ENCODE measurements around the gene AHCYL2.

Gene AHCYL2

GRCh38 chr7:129271500-129272355, 46.9 kb downstream of the AHCYL2 start:
- no peaks in the 10 kb centered on the region for H3K79me2 ChIP-seq (ENCODE audit: control insufficient read depth, low read length)
- TF ChIP-seq CTCF (IDR thresholded peaks at IDR 0.05; ENCODE audit: low read depth, low read length, poor library complexity, severe bottlenecking) (peak; percentile 94), EZH2phosphoT487 (IDR thresholded peaks at IDR 0.05; ENCODE audit: borderline replicate concordance, low read length) (no peak)
- peaks cover 10% of the 10 kb centered on the region; the same call in 1 of the 2 replicates for H3K9me3 ChIP-seq (ENCODE audit: control insufficient read depth, insufficient read depth, low read length)
- H3K36me3 ChIP-seq (ENCODE audit: control insufficient read depth, low read length): peaks cover 7% of the 10 kb centered on the region; the same call in 1 of the 2 replicates
- H3K9me2 ChIP-seq (replicated peaks; ENCODE audit: control insufficient read depth, low read length): no peaks in the 10 kb centered on the region
- peak overlapping the region; percentile 26; the same call in 1 of the 2 replicates for H3K4me3 ChIP-seq (ENCODE audit: low read length)
- H3K4me1 ChIP-seq (ENCODE audit: control insufficient read depth, low read length): peaks cover 10% of the 10 kb centered on the region
- peaks cover 2% of the 10 kb centered on the region; the same call in 1 of the 2 replicates for H3F3A ChIP-seq (ENCODE audit: control insufficient read depth, insufficient read depth)
- H3K4me2 ChIP-seq (ENCODE audit: low read length): peak overlapping the region; percentile 49
- no peak overlapping the region for H3K27ac ChIP-seq (ENCODE audit: low read depth, low read length)
- H4K20me1 ChIP-seq (ENCODE audit: control insufficient read depth, insufficient read depth, low read depth, low read length): no peaks in the 10 kb centered on the region
- H3K27me3 ChIP-seq (ENCODE audit: control insufficient read depth, low read length): no peaks in the 10 kb centered on the region

GRCh38 chr7:129273936-129274335, 49.1 kb downstream of the AHCYL2 start:
- H3K9me3 ChIP-seq (ENCODE audit: control insufficient read depth, insufficient read depth, low read length): peaks cover 10% of the 10 kb centered on the region; the same call in 1 of the 2 replicates
- no peaks in the 10 kb centered on the region for H3K79me2 ChIP-seq (ENCODE audit: control insufficient read depth, low read length)
- no peak for TF ChIP-seq EZH2phosphoT487 (IDR thresholded peaks at IDR 0.05; ENCODE audit: borderline replicate concordance, low read length)
- TF ChIP-seq CTCF (IDR thresholded peaks at IDR 0.05; ENCODE audit: low read depth, low read length, poor library complexity, severe bottlenecking): no peak
- no peak overlapping the region for H3K27ac ChIP-seq (ENCODE audit: low read depth, low read length)
- no peak overlapping the region for H3K4me3 ChIP-seq (ENCODE audit: low read length)
- peaks cover 9% of the 10 kb centered on the region; the same call in 1 of the 2 replicates for H3F3A ChIP-seq (ENCODE audit: control insufficient read depth, insufficient read depth)
- H3K4me2 ChIP-seq (ENCODE audit: low read length): no peak overlapping the region
- H3K27me3 ChIP-seq (ENCODE audit: control insufficient read depth, low read length): no peaks in the 10 kb centered on the region
- peaks cover 10% of the 10 kb centered on the region for H3K4me1 ChIP-seq (ENCODE audit: control insufficient read depth, low read length)
- H3K9me2 ChIP-seq (replicated peaks; ENCODE audit: control insufficient read depth, low read length): no peaks in the 10 kb centered on the region
- peaks cover 7% of the 10 kb centered on the region; the same call in 1 of the 2 replicates for H3K36me3 ChIP-seq (ENCODE audit: control insufficient read depth, low read length)
- no peaks in the 10 kb centered on the region for H4K20me1 ChIP-seq (ENCODE audit: control insufficient read depth, insufficient read depth, low read depth, low read length)

- Histone ChIP-seq H3K27me3 (ENCODE audit: control insufficient read depth, low read length) (no peaks in the 10 kb centered on the region), H4K20me1 (ENCODE audit: control insufficient read depth, insufficient read depth, low read depth, low read length) (no peaks in the 10 kb centered on the region), H3K4me3 (ENCODE audit: low read length) (no peak overlapping the region), H3F3A (ENCODE audit: control insufficient read depth, insufficient read depth) (peaks cover 9% of the 10 kb centered on the region; the same call in 1 of the 2 replicates), H3K79me2 (ENCODE audit: control insufficient read depth, low read length) (no peaks in the 10 kb centered on the region), H3K27ac (ENCODE audit: low read depth, low read length) (no peak overlapping the region), H3K36me3 (ENCODE audit: control insufficient read depth, low read length) (peaks cover 7% of the 10 kb centered on the region; the same call in 1 of the 2 replicates), H3K9me2 (replicated peaks; ENCODE audit: control insufficient read depth, low read length) (no peaks in the 10 kb centered on the region), H3K4me1 (ENCODE audit: control insufficient read depth, low read length) (no peaks in the 10 kb centered on the region), H3K4me2 (ENCODE audit: low read length) (no peak overlapping the region), H3K9me3 (ENCODE audit: control insufficient read depth, insufficient read depth, low read length) (peaks cover 10% of the 10 kb centered on the region; the same call in 1 of the 2 replicates)
- TF ChIP-seq CTCF (IDR thresholded peaks at IDR 0.05; ENCODE audit: low read depth, low read length, poor library complexity, severe bottlenecking): no peak
- TF ChIP-seq EZH2phosphoT487 (IDR thresholded peaks at IDR 0.05; ENCODE audit: borderline replicate concordance, low read length): no peak
Measured at GRCh38 chr7:129277629-129278028, 52.8 kb downstream of the AHCYL2 start.
